Femur (tissue), 1 donor: ENCODE data around the gene SGPL1.

Experiments used
- DNase-seq: peaks from one replicate; pipeline ENCODE4 v3.0.0-alpha.2; 2017

The SGPL1 gene

GRCh38 chr10:70927189-70927943 is 111.6 kb downstream of the SGPL1 start:
- no peak for DNase-seq

GRCh38 chr10:70928140-70928539 is 112.4 kb downstream of the SGPL1 start:
- DNase-seq, result no peak

- DNase-seq, result no peak
Measured at GRCh38 chr10:70930263-70931000, 114.7 kb downstream of the SGPL1 start.
